ENCODE results near the gene NUP210. TPM values are rescaled to one million over a fixed set of nuclear protein-coding genes. Genes with fewer than 3 reads are reported as not detected.

The NUP210 gene
- total and polyA plus RNA-seq, 2 experiments from 2014 or later, result 6.7 to 8.4 TPM

DNA sequence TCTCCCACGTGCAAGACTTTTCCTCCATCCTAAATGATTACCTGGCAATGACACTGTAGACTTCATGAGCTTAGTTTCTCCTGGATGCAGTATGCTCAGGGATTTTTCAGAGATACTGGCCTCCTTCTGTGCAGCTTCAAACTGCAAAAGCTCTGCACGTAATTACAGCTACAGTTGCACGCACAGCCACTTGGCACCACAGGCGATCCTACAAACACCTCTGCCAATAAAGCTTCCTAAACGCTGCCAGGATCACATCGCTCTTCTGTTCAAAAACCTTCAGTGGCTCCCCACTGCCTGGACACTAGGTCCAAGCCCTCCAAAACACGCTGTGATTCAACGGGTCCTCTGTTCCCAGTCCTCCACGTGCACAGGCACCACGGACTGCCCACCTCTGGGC, 49.5 kb downstream of the NUP210 start:
- Histone ChIP-seq H3K79me2 (no peaks in the 10 kb centered on the region), H3K4me2 (no peak overlapping the region), H3K36me3 (replicated peaks; ENCODE audit: insufficient read depth, low read depth) (no peaks in the 10 kb centered on the region), H3K4me1 (ENCODE audit: insufficient read depth) (no peaks in the 10 kb centered on the region), H3K27ac (no peak overlapping the region), H4K20me1 (ENCODE audit: insufficient read depth, poor library complexity, severe bottlenecking) (no peaks in the 10 kb centered on the region), H3K4me3 (no peak overlapping the region), H3K9me3 (ENCODE audit: low read depth) (no peaks in the 10 kb centered on the region), H2AFZ (no peak overlapping the region), H3K9me2 (replicated peaks; ENCODE audit: insufficient read depth) (no peaks in the 10 kb centered on the region), H3K27me3 (no peaks in the 10 kb centered on the region)
- 80% methylated on average over 9 of the region's 10 CpGs for WGBS (ENCODE audit: low lambda C conversion rate, missing lambda C conversion rate)
- DNase-seq (ENCODE audit: low spot score), result no peak
- TF ChIP-seq EZH2 (IDR thresholded peaks at IDR 0.05; ENCODE audit: borderline replicate concordance) (no peak), EZH2phosphoT487 (IDR thresholded peaks at IDR 0.05; ENCODE audit: low read depth, severe bottlenecking, unreplicated experiment) (no peak)
- TF ChIP-seq, protein P1, sequence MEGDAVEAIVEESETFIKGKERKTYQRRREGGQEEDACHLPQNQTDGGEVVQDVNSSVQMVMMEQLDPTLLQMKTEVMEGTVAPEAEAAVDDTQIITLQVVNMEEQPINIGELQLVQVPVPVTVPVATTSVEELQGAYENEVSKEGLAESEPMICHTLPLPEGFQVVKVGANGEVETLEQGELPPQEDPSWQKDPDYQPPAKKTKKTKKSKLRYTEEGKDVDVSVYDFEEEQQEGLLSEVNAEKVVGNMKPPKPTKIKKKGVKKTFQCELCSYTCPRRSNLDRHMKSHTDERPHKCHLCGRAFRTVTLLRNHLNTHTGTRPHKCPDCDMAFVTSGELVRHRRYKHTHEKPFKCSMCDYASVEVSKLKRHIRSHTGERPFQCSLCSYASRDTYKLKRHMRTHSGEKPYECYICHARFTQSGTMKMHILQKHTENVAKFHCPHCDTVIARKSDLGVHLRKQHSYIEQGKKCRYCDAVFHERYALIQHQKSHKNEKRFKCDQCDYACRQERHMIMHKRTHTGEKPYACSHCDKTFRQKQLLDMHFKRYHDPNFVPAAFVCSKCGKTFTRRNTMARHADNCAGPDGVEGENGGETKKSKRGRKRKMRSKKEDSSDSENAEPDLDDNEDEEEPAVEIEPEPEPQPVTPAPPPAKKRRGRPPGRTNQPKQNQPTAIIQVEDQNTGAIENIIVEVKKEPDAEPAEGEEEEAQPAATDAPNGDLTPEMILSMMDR (IDR thresholded peaks at IDR 0.05; ENCODE audit: poor library complexity), result no peak

DNA sequence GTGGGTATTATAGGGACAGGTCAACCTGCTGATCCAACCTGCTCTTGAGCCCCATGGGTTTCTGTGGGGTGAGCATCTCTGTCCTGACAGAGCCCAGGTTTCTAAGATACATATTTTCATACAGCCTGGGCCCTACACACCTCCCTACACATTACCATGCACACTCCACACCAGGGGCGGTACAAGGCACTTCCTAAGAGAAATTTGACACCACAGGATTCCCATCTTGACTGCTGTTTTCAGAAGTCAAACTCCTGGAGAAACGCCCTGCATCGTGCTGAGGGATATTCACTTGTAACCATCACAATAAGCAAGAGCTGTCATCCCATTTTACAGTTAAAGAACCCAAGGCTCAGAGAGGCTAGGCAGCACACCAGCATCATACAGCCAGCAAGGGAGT, 50.1 kb downstream of the NUP210 start:
- Histone ChIP-seq H3K4me1 (ENCODE audit: insufficient read depth) (no peaks in the 10 kb centered on the region), H3K27ac (no peak overlapping the region), H3K9me3 (ENCODE audit: low read depth) (no peaks in the 10 kb centered on the region), H3K9me2 (replicated peaks; ENCODE audit: insufficient read depth) (no peaks in the 10 kb centered on the region), H3K4me3 (no peak overlapping the region), H3K36me3 (replicated peaks; ENCODE audit: insufficient read depth, low read depth) (no peaks in the 10 kb centered on the region), H3K79me2 (no peaks in the 10 kb centered on the region), H4K20me1 (ENCODE audit: insufficient read depth, poor library complexity, severe bottlenecking) (no peaks in the 10 kb centered on the region), H3K27me3 (no peaks in the 10 kb centered on the region), H2AFZ (no peak overlapping the region), H3K4me2 (no peak overlapping the region)
- WGBS (ENCODE audit: low lambda C conversion rate, missing lambda C conversion rate), result 51% methylated on average over 3 of the region's 3 CpGs
- no peak for DNase-seq (ENCODE audit: low spot score)
- TF ChIP-seq, protein P1 (IDR thresholded peaks at IDR 0.05; ENCODE audit: poor library complexity), result no peak
- TF ChIP-seq EZH2phosphoT487 (IDR thresholded peaks at IDR 0.05; ENCODE audit: low read depth, severe bottlenecking, unreplicated experiment) (no peak), EZH2 (IDR thresholded peaks at IDR 0.05; ENCODE audit: borderline replicate concordance) (no peak)

DNA sequence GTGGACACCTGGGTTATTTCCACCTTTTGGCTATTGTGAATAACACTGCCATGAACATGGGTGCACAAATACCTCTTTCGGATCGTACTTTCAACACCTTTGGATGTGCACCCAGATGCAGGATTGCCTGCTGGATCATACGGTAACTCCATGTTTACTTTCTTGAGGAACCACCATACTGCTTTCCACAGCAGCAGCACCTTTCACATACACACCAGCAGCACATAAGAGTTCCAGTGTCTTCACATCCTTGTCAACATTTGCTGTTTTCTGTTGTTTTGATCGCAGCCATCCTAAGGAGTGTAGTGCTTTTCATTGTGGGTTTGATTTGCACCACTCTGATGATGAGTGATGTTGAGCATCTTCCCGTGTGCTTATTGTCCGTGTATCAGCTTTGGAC, 51.3 kb downstream of the NUP210 start:
- Histone ChIP-seq H4K20me1 (ENCODE audit: insufficient read depth, poor library complexity, severe bottlenecking) (no peaks in the 10 kb centered on the region), H3K4me3 (no peak overlapping the region), H3K9me3 (ENCODE audit: low read depth) (no peaks in the 10 kb centered on the region), H2AFZ (no peak overlapping the region), H3K4me1 (ENCODE audit: insufficient read depth) (peaks cover 5% of the 10 kb centered on the region), H3K79me2 (no peaks in the 10 kb centered on the region), H3K27me3 (no peaks in the 10 kb centered on the region), H3K4me2 (no peak overlapping the region), H3K9me2 (replicated peaks; ENCODE audit: insufficient read depth) (no peaks in the 10 kb centered on the region), H3K27ac (no peak overlapping the region), H3K36me3 (replicated peaks; ENCODE audit: insufficient read depth, low read depth) (no peaks in the 10 kb centered on the region)
- WGBS (ENCODE audit: low lambda C conversion rate, missing lambda C conversion rate), result 95% methylated on average over 6 of the region's 6 CpGs
- no peak for DNase-seq (ENCODE audit: low spot score)
- no peak for TF ChIP-seq EZH2phosphoT487 (IDR thresholded peaks at IDR 0.05; ENCODE audit: low read depth, severe bottlenecking, unreplicated experiment)
- TF ChIP-seq, protein P1 (IDR thresholded peaks at IDR 0.05; ENCODE audit: poor library complexity), result no peak
- TF ChIP-seq EZH2 (IDR thresholded peaks at IDR 0.05; ENCODE audit: borderline replicate concordance), result no peak

DNA sequence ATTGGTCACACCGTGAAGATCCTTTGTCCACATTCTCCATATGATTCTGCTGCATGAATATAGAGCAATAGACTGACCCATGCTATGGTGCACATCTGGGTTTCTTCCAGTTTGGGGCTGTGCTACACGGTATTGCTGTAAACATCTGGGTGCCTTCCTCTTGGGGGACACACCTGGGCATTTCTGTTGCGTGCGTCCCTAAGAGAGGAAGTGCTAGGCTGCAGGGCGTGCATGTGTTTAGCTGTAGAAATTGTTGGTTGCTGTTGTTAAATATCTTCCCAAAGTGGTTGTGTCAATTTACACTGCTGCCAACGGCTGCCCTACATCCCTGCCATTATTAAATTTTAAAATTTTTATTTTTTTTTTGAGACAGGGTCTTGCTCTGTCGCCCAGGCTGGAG, 52.4 kb downstream of the NUP210 start:
- no peaks in the 10 kb centered on the region for H3K36me3 ChIP-seq (replicated peaks; ENCODE audit: insufficient read depth, low read depth)
- no peaks in the 10 kb centered on the region for H3K9me3 ChIP-seq (ENCODE audit: low read depth)

More for the DNA sequence above, 52.4 kb downstream of the NUP210 start:
- H2AFZ ChIP-seq, result no peak overlapping the region
- TF ChIP-seq EZH2 (IDR thresholded peaks at IDR 0.05; ENCODE audit: borderline replicate concordance), result no peak
- TF ChIP-seq, protein P1 (IDR thresholded peaks at IDR 0.05; ENCODE audit: poor library complexity), result no peak
- no peak for TF ChIP-seq EZH2phosphoT487 (IDR thresholded peaks at IDR 0.05; ENCODE audit: low read depth, severe bottlenecking, unreplicated experiment)
- H4K20me1 ChIP-seq (ENCODE audit: insufficient read depth, poor library complexity, severe bottlenecking), result no peaks in the 10 kb centered on the region
- H3K9me2 ChIP-seq (replicated peaks; ENCODE audit: insufficient read depth), result no peaks in the 10 kb centered on the region
- peaks cover 5% of the 10 kb centered on the region for H3K4me1 ChIP-seq (ENCODE audit: insufficient read depth)
- no peak overlapping the region for H3K4me3 ChIP-seq
- WGBS (ENCODE audit: low lambda C conversion rate, missing lambda C conversion rate), result 86% methylated on average over 7 of the region's 7 CpGs
- H3K27me3 ChIP-seq, result no peaks in the 10 kb centered on the region
- no peaks in the 10 kb centered on the region for H3K79me2 ChIP-seq
- H3K27ac ChIP-seq, result no peak overlapping the region
- H3K4me2 ChIP-seq, result no peak overlapping the region
- no peak for DNase-seq (ENCODE audit: low spot score)
